CD4-positive, alpha-beta T cell treated with Interleukin-21 for 1 hour (primary cell): ENCODE results near the gene TAPBP.
"Not testable (repeated sequence)": the region's sequence is repeated elsewhere in the genome, so short reads cannot be mapped to it uniquely, and the experiment has no call there.

ENCODE experiments used
- DNase-seq: peaks from one replicate; pipeline ENCODE4 v3.0.0-alpha.2; 2020

TAPBP gene

GRCh38 chr6:33313709-33314514 lies at the start of gene TAPBP:
Gene TAPBP, minus strand, starts transcription at chr6:33314078. Its CDS starts 37 bp downstream, at chr6:33314041.
- DNase-seq = peak; percentile 95

- not testable (repeated sequence) for DNase-seq
These were observed 49.6 kb upstream of the TAPBP start for GRCh38 chr6:33363486-33363885.

- DNase-seq = no peak
These were observed 45.5 kb upstream of the TAPBP start for GRCh38 chr6:33359331-33359730.

GRCh38 chr6:33357160-33357871 lies 43.4 kb upstream of the TAPBP start:
- DNase-seq = not testable (repeated sequence)

GRCh38 chr6:33356295-33356694 lies 42.4 kb upstream of the TAPBP start:
- DNase-seq = no peak

- DNase-seq = not testable (repeated sequence)
These were observed 42.0 kb upstream of the TAPBP start for GRCh38 chr6:33355860-33356259.

- DNase-seq = no peak
These were observed 33.9 kb upstream of the TAPBP start for GRCh38 chr6:33347816-33348215.

GRCh38 chr6:33346972-33347371 lies 33.1 kb upstream of the TAPBP start:
- not testable (repeated sequence) for DNase-seq

- DNase-seq = peak; percentile 89
These were observed 31.1 kb upstream of the TAPBP start for GRCh38 chr6:33344701-33345697.

- DNase-seq = peak; percentile 88
These were observed 30.2 kb upstream of the TAPBP start for GRCh38 chr6:33343953-33344611.

GRCh38 chr6:33343606-33343952 lies 29.7 kb upstream of the TAPBP start:
- not testable (repeated sequence) for DNase-seq

GRCh38 chr6:33339193-33339592 lies 25.3 kb upstream of the TAPBP start:
- no peak for DNase-seq

- no peak for DNase-seq
These were observed 22.6 kb upstream of the TAPBP start for GRCh38 chr6:33336495-33336894.

GRCh38 chr6:33335916-33336315 lies 22.0 kb upstream of the TAPBP start:
- no peak for DNase-seq

GRCh38 chr6:33333666-33334065 lies 19.8 kb upstream of the TAPBP start:
- no peak for DNase-seq

- DNase-seq = no peak
These were observed 16.9 kb upstream of the TAPBP start for GRCh38 chr6:33330736-33331135.

GRCh38 chr6:33329058-33329457 lies 15.2 kb upstream of the TAPBP start:
- no peak for DNase-seq

GRCh38 chr6:33324125-33324524 lies 10.2 kb upstream of the TAPBP start:
- no peak for DNase-seq

- DNase-seq = no peak
These were observed 9.7 kb upstream of the TAPBP start for GRCh38 chr6:33323623-33323948.

- DNase-seq = no peak
These were observed 7.3 kb upstream of the TAPBP start for GRCh38 chr6:33321227-33321626.

- no peak for DNase-seq
These were observed 6.7 kb upstream of the TAPBP start for GRCh38 chr6:33320315-33321181.

- DNase-seq = no peak
These were observed 6.0 kb upstream of the TAPBP start for GRCh38 chr6:33319939-33320314.
